Kidney epithelial cell (primary cell): ENCODE measurements around the gene ZCCHC7. TPM values are rescaled to one million over a fixed set of nuclear protein-coding genes. Genes with fewer than 3 reads are reported as not detected.
"Not testable (repeated sequence)": the region's sequence is repeated elsewhere in the genome, so short reads cannot be mapped to it uniquely, and the experiment has no call there.

ENCODE experiments used
- DNase-seq: peaks from one replicate; pipeline ENCODE4 v3.0.0-alpha.2; 2010; ENCODE audit warnings: low read depth
- H3K27me3 ChIP-seq: 2 replicates; pipeline ENCODE4 v1.6.0; 2011; ENCODE audit warnings: low read length; ENCODE audit not compliant: control insufficient read depth, insufficient read depth
- H3K36me3 ChIP-seq: 2 replicates; pipeline ENCODE4 v1.5.1; 2011; ENCODE audit warnings: low read length; ENCODE audit not compliant: control insufficient read depth, insufficient read depth
- H3K4me3 ChIP-seq: 2 replicates; pipeline ENCODE4 v1.5.1; 2011; ENCODE audit warnings: low read depth, mild to moderate bottlenecking, control low read depth, low read length
- CTCF ChIP-seq: IDR thresholded peaks from 2 replicates; pipeline ENCODE4 v1.5.1; 2011; ENCODE audit warnings: mild to moderate bottlenecking, moderate library complexity, low read length, control low read depth, inconsistent platforms; ENCODE audit not compliant: insufficient read depth, poor library complexity, severe bottlenecking
- total RNA-seq: library from RNA; depleted of rRNA; stranded (reverse); fragments of >200 nt; gene quantifications from 2 replicates; pipeline ENCODE4 v1.2.3, GENCODE V29; 2015

ZCCHC7 gene
- total RNA-seq, 1 donor from 2014 or later = 18.0 TPM

GRCh38 chr9:37156781-37157356 lies 36.5 kb downstream of the ZCCHC7 start:
- peak; percentile 23 for DNase-seq
- TF ChIP-seq CTCF = no peak
- no peaks in the 10 kb centered on the region for H3K36me3 ChIP-seq
- no peak overlapping the region for H3K4me3 ChIP-seq
- no peaks in the 10 kb centered on the region for H3K27me3 ChIP-seq

- H3K4me3 ChIP-seq = no peak overlapping the region
- H3K36me3 ChIP-seq = no peaks in the 10 kb centered on the region
- no peak for DNase-seq
- TF ChIP-seq CTCF = no peak
- no peaks in the 10 kb centered on the region for H3K27me3 ChIP-seq
Observed at GRCh38 chr9:37157726-37158377, 37.5 kb downstream of the ZCCHC7 start.

GRCh38 chr9:37163299-37163698 lies 42.9 kb downstream of the ZCCHC7 start:
- no peak for DNase-seq
- no peak overlapping the region for H3K4me3 ChIP-seq
- no peak for TF ChIP-seq CTCF
- H3K36me3 ChIP-seq = no peaks in the 10 kb centered on the region
- no peaks in the 10 kb centered on the region for H3K27me3 ChIP-seq

GRCh38 chr9:37164335-37164734 lies 44.0 kb downstream of the ZCCHC7 start:
- H3K27me3 ChIP-seq, H3K4me3 ChIP-seq, H3K36me3 ChIP-seq, DNase-seq: not testable (repeated sequence)

GRCh38 chr9:37165644-37166043 lies 45.3 kb downstream of the ZCCHC7 start:
- no peak for DNase-seq
- H3K27me3 ChIP-seq = no peaks in the 10 kb centered on the region
- H3K36me3 ChIP-seq = no peaks in the 10 kb centered on the region
- TF ChIP-seq CTCF = no peak
- H3K4me3 ChIP-seq = no peak overlapping the region

GRCh38 chr9:37167456-37168047 lies 47.2 kb downstream of the ZCCHC7 start:
- TF ChIP-seq CTCF = no peak
- no peak overlapping the region for H3K4me3 ChIP-seq
- no peak for DNase-seq
- H3K36me3 ChIP-seq = no peaks in the 10 kb centered on the region
- H3K27me3 ChIP-seq = no peaks in the 10 kb centered on the region
